Measurements from ENCODE around the gene SYS1.

Gene SYS1

DNA sequence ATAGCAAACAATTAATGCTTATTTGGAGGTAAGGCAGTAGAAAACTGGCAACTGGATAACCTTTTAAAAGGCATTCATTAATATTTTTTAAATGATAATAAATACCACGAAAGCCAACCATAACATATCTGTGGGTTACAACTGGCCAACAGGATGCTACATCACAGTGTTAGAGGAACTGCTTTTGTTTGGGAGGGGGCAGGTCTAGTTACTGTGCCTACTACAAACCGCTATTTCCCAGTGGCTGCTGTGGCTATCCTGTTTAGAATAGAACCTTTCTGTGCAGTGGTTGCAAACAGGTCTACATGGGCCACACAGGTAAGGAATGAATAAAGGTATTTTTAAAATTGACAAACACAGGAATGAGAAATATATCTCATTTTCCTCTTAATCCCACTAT, 54.0 kb downstream of the SYS1 start:
- peak overlapping the region; percentile 88 for H3K27ac ChIP-seq (replicated peaks)
- peak overlapping the region; percentile 95 for H3K4me3 ChIP-seq (replicated peaks; ENCODE audit: insufficient read depth, low read length)

More for the DNA sequence above, 54.0 kb downstream of the SYS1 start:
- DNase-seq (ENCODE audit: low read depth in 1 of 2, low spot score in 1 of 2), result peak in 1 of 2 experiments; percentile 69
- TF ChIP-seq POLR2AphosphoS5 (IDR thresholded peaks at IDR 0.05; ENCODE audit: low read depth) (no peak), SPI1 (IDR thresholded peaks at IDR 0.05; ENCODE audit: borderline replicate concordance, low read depth) (peak; percentile 62; the same call in 1 of the 2 replicates)
- no peaks in the 10 kb centered on the region for H3K27me3 ChIP-seq (ENCODE audit: insufficient read depth, poor library complexity, severe bottlenecking)
